ENCODE measurements around the gene SLC7A14. TPM values are rescaled to one million over a fixed set of nuclear protein-coding genes. Genes with fewer than 3 reads are reported as not detected.

SLC7A14 gene
- total RNA-seq, 2 donors from 2014 or later = not detected

GRCh38 chr3:170523248-170523647 lies 62.6 kb downstream of the SLC7A14 start:
- H3K27ac Mint-ChIP-seq = no peak overlapping the region
- peaks cover 43% of the 10 kb centered on the region for H3K27me3 Mint-ChIP-seq (ENCODE audit: low read depth)
- DNase-seq (no peak), ATAC-seq (replicated peaks in 1 of 2) (no peak)
- H3K4me1 Mint-ChIP-seq (ENCODE audit: low read depth) = peaks cover 7% of the 10 kb centered on the region
- no peaks in the 10 kb centered on the region for H3K9me3 Mint-ChIP-seq
- H3K36me3 Mint-ChIP-seq (ENCODE audit: insufficient read depth in 2 of 2) = no peaks in the 10 kb centered on the region
- H3K4me3 Mint-ChIP-seq = no peak overlapping the region

GRCh38 chr3:170522201-170522600 lies 63.7 kb downstream of the SLC7A14 start:
- ATAC-seq (replicated peaks in 1 of 2) (no peak), DNase-seq (no peak)
- Mint-ChIP-seq H3K27ac (no peak overlapping the region), H3K9me3 (no peaks in the 10 kb centered on the region), H3K4me1 (ENCODE audit: low read depth) (peaks cover 7% of the 10 kb centered on the region), H3K36me3 (ENCODE audit: insufficient read depth in 2 of 2) (no peaks in the 10 kb centered on the region), H3K4me3 (no peak overlapping the region), H3K27me3 (ENCODE audit: low read depth) (peaks cover 51% of the 10 kb centered on the region)

- Mint-ChIP-seq H3K9me3 (no peaks in the 10 kb centered on the region), H3K36me3 (ENCODE audit: insufficient read depth in 2 of 2) (no peaks in the 10 kb centered on the region), H3K4me1 (ENCODE audit: low read depth) (peaks cover 7% of the 10 kb centered on the region), H3K27ac (no peak overlapping the region), H3K4me3 (no peak overlapping the region), H3K27me3 (ENCODE audit: low read depth) (peaks cover 47% of the 10 kb centered on the region)
- ATAC-seq (replicated peaks in 1 of 2) (no peak), DNase-seq (no peak)
These were observed 64.9 kb downstream of the SLC7A14 start for GRCh38 chr3:170520996-170521395.

- H3K9me3 Mint-ChIP-seq = no peaks in the 10 kb centered on the region
- H3K27ac Mint-ChIP-seq = no peak overlapping the region
- no peaks in the 10 kb centered on the region for H3K4me1 Mint-ChIP-seq (ENCODE audit: low read depth)
- peaks cover 37% of the 10 kb centered on the region for H3K27me3 Mint-ChIP-seq (ENCODE audit: low read depth)
- no peak overlapping the region for H3K4me3 Mint-ChIP-seq
- DNase-seq (no peak), ATAC-seq (replicated peaks in 1 of 2) (no peak)
- no peaks in the 10 kb centered on the region for H3K36me3 Mint-ChIP-seq (ENCODE audit: insufficient read depth in 2 of 2)
These were observed 68.5 kb downstream of the SLC7A14 start for GRCh38 chr3:170517242-170517945.

GRCh38 chr3:170513642-170514041 lies 72.2 kb downstream of the SLC7A14 start:
- Mint-ChIP-seq H3K27ac (no peak overlapping the region), H3K27me3 (ENCODE audit: low read depth) (peaks cover 28% of the 10 kb centered on the region), H3K4me3 (no peak overlapping the region), H3K36me3 (ENCODE audit: insufficient read depth in 2 of 2) (no peaks in the 10 kb centered on the region), H3K9me3 (no peaks in the 10 kb centered on the region), H3K4me1 (ENCODE audit: low read depth) (no peaks in the 10 kb centered on the region)
- DNase-seq = no peak
- no peak for ATAC-seq (replicated peaks in 1 of 2)

GRCh38 chr3:170511371-170511770 lies 74.5 kb downstream of the SLC7A14 start:
- H3K4me1 Mint-ChIP-seq (ENCODE audit: low read depth) = no peaks in the 10 kb centered on the region
- DNase-seq (no peak), ATAC-seq (replicated peaks in 1 of 2) (no peak)
- no peak overlapping the region for H3K27ac Mint-ChIP-seq
- H3K36me3 Mint-ChIP-seq (ENCODE audit: insufficient read depth in 2 of 2) = no peaks in the 10 kb centered on the region
- H3K27me3 Mint-ChIP-seq (ENCODE audit: low read depth) = peaks cover 24% of the 10 kb centered on the region
- no peaks in the 10 kb centered on the region for H3K9me3 Mint-ChIP-seq
- H3K4me3 Mint-ChIP-seq = no peak overlapping the region

- Mint-ChIP-seq H3K4me1 (ENCODE audit: low read depth) (no peaks in the 10 kb centered on the region), H3K27me3 (ENCODE audit: low read depth) (peaks cover 19% of the 10 kb centered on the region), H3K9me3 (no peaks in the 10 kb centered on the region), H3K27ac (no peak overlapping the region), H3K36me3 (ENCODE audit: insufficient read depth in 2 of 2) (no peaks in the 10 kb centered on the region), H3K4me3 (no peak overlapping the region)
- no peak for DNase-seq
- no peak for ATAC-seq (replicated peaks in 1 of 2)
These were observed 77.0 kb downstream of the SLC7A14 start for GRCh38 chr3:170508839-170509238.

GRCh38 chr3:170508291-170508690 lies 77.6 kb downstream of the SLC7A14 start:
- H3K9me3 Mint-ChIP-seq = no peaks in the 10 kb centered on the region
- H3K36me3 Mint-ChIP-seq (ENCODE audit: insufficient read depth in 2 of 2) = no peaks in the 10 kb centered on the region
- no peaks in the 10 kb centered on the region for H3K4me1 Mint-ChIP-seq (ENCODE audit: low read depth)
- H3K4me3 Mint-ChIP-seq = no peak overlapping the region
- no peak for ATAC-seq (replicated peaks in 1 of 2)
- no peak for DNase-seq
- H3K27me3 Mint-ChIP-seq (ENCODE audit: low read depth) = peaks cover 21% of the 10 kb centered on the region
- H3K27ac Mint-ChIP-seq = no peak overlapping the region

- DNase-seq = no peak
- Mint-ChIP-seq H3K4me3 (no peak overlapping the region), H3K27me3 (ENCODE audit: low read depth) (peaks cover 26% of the 10 kb centered on the region), H3K9me3 (no peaks in the 10 kb centered on the region), H3K27ac (no peak overlapping the region), H3K36me3 (ENCODE audit: insufficient read depth in 2 of 2) (no peaks in the 10 kb centered on the region), H3K4me1 (ENCODE audit: low read depth) (no peaks in the 10 kb centered on the region)
- no peak for ATAC-seq (replicated peaks in 1 of 2)
These were observed 78.8 kb downstream of the SLC7A14 start for GRCh38 chr3:170507063-170507462.

- no peak overlapping the region for H3K27ac Mint-ChIP-seq
- no peaks in the 10 kb centered on the region for H3K36me3 Mint-ChIP-seq (ENCODE audit: insufficient read depth in 2 of 2)
- H3K4me1 Mint-ChIP-seq (ENCODE audit: low read depth) = no peaks in the 10 kb centered on the region
- no peak overlapping the region for H3K4me3 Mint-ChIP-seq
- peaks cover 26% of the 10 kb centered on the region for H3K27me3 Mint-ChIP-seq (ENCODE audit: low read depth)
- DNase-seq (no peak), ATAC-seq (replicated peaks in 1 of 2) (no peak)
- H3K9me3 Mint-ChIP-seq = no peaks in the 10 kb centered on the region
These were observed 79.3 kb downstream of the SLC7A14 start for GRCh38 chr3:170506556-170506955.

GRCh38 chr3:170502297-170502696 lies 83.6 kb downstream of the SLC7A14 start:
- Mint-ChIP-seq H3K4me3 (no peak overlapping the region), H3K36me3 (ENCODE audit: insufficient read depth in 2 of 2) (no peaks in the 10 kb centered on the region), H3K27me3 (ENCODE audit: low read depth) (peaks cover 24% of the 10 kb centered on the region), H3K27ac (no peak overlapping the region), H3K9me3 (no peaks in the 10 kb centered on the region), H3K4me1 (ENCODE audit: low read depth) (no peaks in the 10 kb centered on the region)
- DNase-seq = no peak
- no peak for ATAC-seq (replicated peaks in 1 of 2)

GRCh38 chr3:170500995-170501394 lies 84.9 kb downstream of the SLC7A14 start:
- no peak overlapping the region for H3K27ac Mint-ChIP-seq
- no peak for ATAC-seq (replicated peaks in 1 of 2)
- no peak overlapping the region for H3K4me3 Mint-ChIP-seq
- H3K36me3 Mint-ChIP-seq (ENCODE audit: insufficient read depth in 2 of 2) = no peaks in the 10 kb centered on the region
- no peaks in the 10 kb centered on the region for H3K9me3 Mint-ChIP-seq
- DNase-seq = no peak
- no peaks in the 10 kb centered on the region for H3K4me1 Mint-ChIP-seq (ENCODE audit: low read depth)
- peaks cover 11% of the 10 kb centered on the region for H3K27me3 Mint-ChIP-seq (ENCODE audit: low read depth)

- no peak overlapping the region for H3K4me3 Mint-ChIP-seq
- no peaks in the 10 kb centered on the region for H3K9me3 Mint-ChIP-seq
- ATAC-seq (replicated peaks in 1 of 2) = no peak
- DNase-seq = no peak
- no peaks in the 10 kb centered on the region for H3K36me3 Mint-ChIP-seq (ENCODE audit: insufficient read depth in 2 of 2)
- H3K4me1 Mint-ChIP-seq (ENCODE audit: low read depth) = no peaks in the 10 kb centered on the region
- peaks cover 10% of the 10 kb centered on the region for H3K27me3 Mint-ChIP-seq (ENCODE audit: low read depth)
- no peak overlapping the region for H3K27ac Mint-ChIP-seq
These were observed 85.4 kb downstream of the SLC7A14 start for GRCh38 chr3:170500462-170500861.

- DNase-seq = peak; percentile 2 to 4
- Mint-ChIP-seq H3K9me3 (no peaks in the 10 kb centered on the region), H3K27ac (no peak overlapping the region), H3K4me1 (ENCODE audit: low read depth) (no peaks in the 10 kb centered on the region), H3K36me3 (ENCODE audit: insufficient read depth in 2 of 2) (no peaks in the 10 kb centered on the region), H3K27me3 (ENCODE audit: low read depth) (peaks cover 10% of the 10 kb centered on the region), H3K4me3 (no peak overlapping the region)
- no peak for ATAC-seq (replicated peaks in 1 of 2)
These were observed 86.2 kb downstream of the SLC7A14 start for GRCh38 chr3:170499562-170500156.

All from activated T-cell treated with anti-CD3 and anti-CD28 coated beads, Interleukin-2, amount 50 U/mL, for 72 hours (primary cell).